HG03571 (cell line): ENCODE measurements around the gene KCNAB1.
"Not testable (repeated sequence)": the region's sequence is repeated elsewhere in the genome, so short reads cannot be mapped to it uniquely, and the experiment has no call there.

ENCODE experiments used
- ATAC-seq: cut with Tn5 transposase; IDR thresholded peaks from one replicate; pipeline ENCODE4 v1.9.1; 2021; ENCODE audit not compliant: unreplicated experiment

KCNAB1 gene

GRCh38 chr3:156259896-156260295, 139.5 kb downstream of the KCNAB1 start:
- no peak for ATAC-seq

- ATAC-seq, result no peak
Measured at GRCh38 chr3:156260331-156260730, 140.0 kb downstream of the KCNAB1 start.

- ATAC-seq, result no peak
Measured at GRCh38 chr3:156264771-156265170, 144.4 kb downstream of the KCNAB1 start.

- no peak for ATAC-seq
Measured at GRCh38 chr3:156271508-156271907, 151.1 kb downstream of the KCNAB1 start.

- no peak for ATAC-seq
Measured at GRCh38 chr3:156271995-156272719, 151.8 kb downstream of the KCNAB1 start.

- no peak for ATAC-seq
Measured at GRCh38 chr3:156273111-156273694, 152.8 kb downstream of the KCNAB1 start.

- ATAC-seq, result no peak
Measured at GRCh38 chr3:156274791-156275190, 154.4 kb downstream of the KCNAB1 start.

GRCh38 chr3:156284637-156285036, 164.3 kb downstream of the KCNAB1 start:
- ATAC-seq, result not testable (repeated sequence)

- ATAC-seq, result no peak
Measured at GRCh38 chr3:156285626-156286025, 165.2 kb downstream of the KCNAB1 start.

GRCh38 chr3:156290924-156291271, 170.5 kb downstream of the KCNAB1 start:
- ATAC-seq, result no peak

- no peak for ATAC-seq
Measured at GRCh38 chr3:156291272-156292123, 171.1 kb downstream of the KCNAB1 start.

- no peak for ATAC-seq
Measured at GRCh38 chr3:156293566-156293965, 173.2 kb downstream of the KCNAB1 start.

- no peak for ATAC-seq
Measured at GRCh38 chr3:156297582-156297981, 177.2 kb downstream of the KCNAB1 start.

GRCh38 chr3:156298014-156298413, 177.6 kb downstream of the KCNAB1 start:
- no peak for ATAC-seq

GRCh38 chr3:156298938-156299337, 178.6 kb downstream of the KCNAB1 start:
- ATAC-seq, result no peak

- ATAC-seq, result no peak
Measured at GRCh38 chr3:156299569-156299968, 179.2 kb downstream of the KCNAB1 start.

- ATAC-seq, result no peak
Measured at GRCh38 chr3:156300371-156300770, 180.0 kb downstream of the KCNAB1 start.

- no peak for ATAC-seq
Measured at GRCh38 chr3:156300929-156301840, 180.8 kb downstream of the KCNAB1 start.

- no peak for ATAC-seq
Measured at GRCh38 chr3:156303001-156303707, 182.8 kb downstream of the KCNAB1 start.

- no peak for ATAC-seq
Measured at GRCh38 chr3:156304406-156304805, 184.0 kb downstream of the KCNAB1 start.
